Stimulated activated CD8-positive, alpha-beta memory T cell treated with anti-CD3 and anti-CD28 coated beads, Interleukin-7, amount 100 ng/mL, for 48 hours (primary cell): ENCODE measurements around the gene MDGA2.
"Not testable (repeated sequence)": the region's sequence is repeated elsewhere in the genome, so short reads cannot be mapped to it uniquely, and the experiment has no call there.

ENCODE experiments used
- DNase-seq, 2 donors: peaks; one replicate each; pipeline ENCODE4 v3.0.0-alpha.2; 2020; ENCODE audit warnings: low read depth in 1 of 2; ENCODE audit errors: extremely low read depth in 1 of 2

The MDGA2 gene

DNA sequence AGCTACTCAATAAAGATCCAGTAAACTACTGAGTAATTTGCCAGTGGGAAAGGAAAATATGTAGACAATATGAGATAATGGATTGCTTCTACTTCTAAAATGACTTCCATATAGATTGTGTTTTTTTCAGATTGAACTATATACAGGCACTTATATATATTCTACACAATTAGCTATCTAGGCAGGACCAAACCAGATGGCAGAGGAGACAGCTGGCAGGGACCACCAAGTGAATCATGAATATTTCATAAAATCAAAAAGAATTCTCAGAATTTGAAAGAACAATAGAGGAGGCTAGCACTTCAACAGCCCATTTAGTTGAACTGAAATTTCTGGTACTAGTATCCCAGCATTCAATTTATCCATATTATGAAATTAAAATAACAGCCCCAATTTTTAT is 685.8 kb downstream of the MDGA2 start:
- no peak for DNase-seq

DNA sequence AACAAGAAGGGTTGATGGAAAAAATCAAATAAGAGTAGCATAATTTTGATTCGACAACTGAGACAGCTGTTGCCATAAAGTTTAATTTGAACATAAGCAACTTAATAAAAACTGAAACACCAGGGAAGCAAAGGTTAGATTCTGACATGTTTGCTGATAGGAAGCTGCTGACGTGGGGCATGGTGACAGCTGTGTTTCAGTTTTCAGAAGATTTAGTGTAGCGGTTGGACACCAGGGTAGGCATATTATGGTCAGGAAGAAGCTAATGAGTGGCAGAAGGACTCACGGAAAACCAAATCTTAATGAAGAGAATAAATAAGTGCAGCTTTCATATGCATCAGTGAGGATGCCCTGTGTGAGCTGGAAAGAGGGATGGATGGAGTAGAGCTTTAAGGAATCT is 687.1 kb downstream of the MDGA2 start:
- DNase-seq = no peak

DNA sequence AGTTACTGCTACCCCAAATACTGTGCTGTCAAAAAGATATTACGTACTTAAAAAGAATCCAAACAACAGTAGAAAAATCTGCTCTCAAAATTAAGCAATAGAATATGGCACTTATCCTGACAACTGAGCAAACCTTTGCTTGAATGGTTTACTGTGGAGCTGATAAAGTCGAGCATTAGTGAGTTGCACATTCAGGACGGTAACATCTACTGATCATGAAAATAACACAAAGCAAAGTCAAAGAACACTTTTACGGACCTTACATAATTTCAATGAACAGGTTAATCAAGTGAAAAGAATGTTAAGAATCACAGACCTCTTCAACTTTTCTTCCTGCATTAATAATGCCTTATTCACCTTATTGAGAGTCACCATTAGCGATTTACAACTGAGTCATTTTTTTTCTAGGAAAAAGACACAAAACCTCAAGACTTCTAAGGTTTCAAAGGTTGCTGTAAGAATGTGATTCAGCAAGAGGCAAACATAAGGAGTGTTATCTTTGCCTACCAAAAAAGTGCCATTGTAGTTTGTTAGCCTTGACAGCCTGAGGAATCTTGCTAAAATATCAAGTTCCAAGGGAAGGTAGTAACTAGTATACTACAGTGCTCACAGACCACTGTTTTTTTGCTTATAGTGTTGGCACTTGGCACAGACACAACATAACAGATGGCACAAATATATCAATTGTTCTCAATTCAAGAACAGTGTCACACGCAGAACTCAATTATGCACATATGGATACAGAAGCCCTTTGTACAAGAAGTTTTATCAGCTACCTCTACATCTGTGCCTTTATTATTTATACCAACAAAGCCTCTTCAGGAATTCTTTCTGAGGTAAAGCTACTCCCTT is 689.6 kb downstream of the MDGA2 start:
- no peak for DNase-seq

DNA sequence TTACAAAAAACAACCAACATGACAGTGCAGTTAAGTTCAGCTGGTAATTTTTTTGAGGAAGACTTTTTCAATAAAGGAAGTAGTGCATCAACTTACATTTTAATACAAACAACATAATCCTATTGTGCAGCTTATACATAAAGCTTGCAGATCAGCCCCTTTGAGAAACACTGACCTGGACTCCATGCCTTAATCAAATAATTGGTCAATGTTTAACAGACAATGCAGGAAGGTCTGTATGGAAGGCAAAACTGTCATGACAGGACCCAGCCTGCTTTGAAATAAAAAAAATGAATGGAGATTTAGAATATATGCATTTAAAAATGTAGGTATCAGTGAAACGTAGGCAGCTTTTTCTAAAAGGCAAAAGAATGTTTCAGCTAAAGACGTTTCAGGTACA is 702.1 kb downstream of the MDGA2 start:
- no peak for DNase-seq

DNA sequence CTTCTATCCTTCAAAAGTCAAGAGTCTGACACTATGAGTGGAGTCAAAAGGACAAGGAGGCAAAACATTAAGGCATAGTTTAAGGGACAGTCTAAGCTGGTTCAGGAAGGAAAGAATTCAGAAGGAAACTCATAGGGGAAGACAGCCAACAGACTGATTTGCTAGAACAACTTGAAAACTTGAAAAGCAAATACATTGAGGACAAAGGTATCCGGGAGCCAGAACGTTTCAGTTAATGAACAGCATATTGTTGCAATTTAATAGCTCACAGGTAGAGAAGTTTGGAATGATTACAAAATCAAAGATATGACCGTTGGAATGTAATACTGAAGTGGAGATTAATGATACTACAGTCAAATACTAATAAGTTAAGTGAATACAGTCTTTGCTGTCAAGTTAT is 711.0 kb downstream of the MDGA2 start:
- DNase-seq = no peak

DNA sequence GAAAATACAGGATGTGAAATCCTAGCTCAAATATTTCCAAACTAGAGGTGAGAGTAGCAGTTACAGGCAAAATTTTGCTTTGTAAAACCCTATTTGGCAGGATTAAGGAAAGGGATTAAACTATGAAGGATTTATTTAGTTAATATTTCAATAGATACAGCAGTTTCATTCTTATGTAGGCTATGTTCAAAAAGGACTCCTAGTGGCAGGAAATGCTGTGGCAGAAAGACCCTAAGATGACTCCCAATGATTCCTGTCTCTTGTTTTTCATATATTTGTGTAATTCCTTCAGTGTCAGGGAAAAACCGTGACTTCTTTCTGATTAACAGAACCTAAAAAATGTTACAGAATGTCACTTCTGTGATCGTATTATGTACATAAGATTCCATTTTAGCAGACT is 724.3 kb downstream of the MDGA2 start:
- DNase-seq = no peak

DNA sequence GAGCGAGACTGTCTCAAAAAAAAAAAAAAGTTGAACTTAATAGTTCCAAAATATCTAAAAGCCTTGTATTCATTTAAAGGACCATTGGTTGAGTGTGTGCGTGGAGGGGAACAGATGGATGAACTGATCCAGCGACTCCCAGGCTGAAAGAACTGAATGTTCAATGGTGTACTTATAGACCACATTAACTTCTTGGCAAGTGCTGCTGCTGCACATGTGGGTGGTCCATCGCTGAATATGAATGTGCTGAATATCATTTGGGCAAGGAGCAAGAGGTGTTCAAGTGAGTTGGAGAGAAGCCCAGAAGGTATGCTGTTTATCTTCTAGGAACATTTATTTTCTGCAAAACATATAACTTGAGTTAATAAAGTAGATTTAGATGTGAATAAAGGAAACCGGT is 734.8 kb downstream of the MDGA2 start:
- DNase-seq = no peak

DNA sequence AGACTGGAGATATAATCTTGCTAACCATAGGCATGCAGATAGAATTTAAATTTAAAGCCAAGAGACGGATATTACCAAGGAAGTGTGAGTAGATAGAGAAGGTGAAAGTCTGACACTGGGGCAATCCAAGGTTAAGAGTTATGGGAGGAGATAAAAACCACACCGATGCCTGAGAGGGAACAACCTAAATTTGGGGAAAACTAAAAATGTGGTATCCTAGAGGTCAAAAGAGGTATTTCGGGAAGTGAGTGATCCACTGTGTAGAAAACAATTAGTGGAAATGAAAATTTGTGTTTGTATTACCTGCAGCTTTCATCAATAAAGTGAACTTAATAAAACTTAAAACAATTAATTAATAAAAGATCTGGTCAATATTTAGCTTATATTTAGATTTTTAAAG is 754.9 kb downstream of the MDGA2 start:
- no peak for DNase-seq

DNA sequence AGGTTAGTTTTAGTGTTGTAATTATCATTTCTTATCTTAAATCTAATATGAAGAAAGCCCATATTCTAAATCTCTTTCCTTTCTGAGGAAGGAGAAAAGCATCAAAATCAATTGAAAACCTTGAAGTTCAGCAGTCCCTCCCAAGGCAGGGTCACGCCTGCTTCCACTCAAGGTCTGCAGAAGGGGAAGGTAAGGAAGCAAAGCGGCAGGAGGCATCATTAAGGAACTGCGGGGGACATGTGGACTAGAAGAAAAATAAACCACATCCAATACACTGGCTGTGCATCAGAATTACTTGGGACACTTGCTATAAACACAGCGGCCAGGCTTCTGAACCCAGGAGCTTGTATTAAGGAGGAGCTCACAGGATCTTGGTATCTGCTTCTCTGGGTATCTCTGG is 759.9 kb downstream of the MDGA2 start:
- DNase-seq = not testable (repeated sequence)

DNA sequence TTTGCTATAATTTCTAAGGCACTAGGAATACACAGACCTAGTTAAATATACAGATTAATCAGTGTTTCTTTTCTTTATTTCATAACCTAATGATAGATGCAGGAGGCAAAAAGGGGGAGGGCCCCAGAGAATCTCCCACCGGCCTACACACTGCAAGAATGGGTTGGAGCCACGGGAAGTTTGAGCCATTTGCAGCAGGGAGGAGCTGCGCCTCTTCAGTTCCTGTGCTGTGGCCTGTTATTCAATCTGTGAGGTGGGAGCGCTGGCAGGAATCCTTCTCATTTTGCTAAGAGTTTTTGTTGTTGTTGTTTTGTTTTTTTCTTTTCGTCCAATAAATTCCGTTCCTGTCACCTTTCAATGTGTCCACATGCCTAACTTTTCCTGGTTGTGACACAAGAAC is 772.6 kb downstream of the MDGA2 start:
- no peak for DNase-seq

DNA sequence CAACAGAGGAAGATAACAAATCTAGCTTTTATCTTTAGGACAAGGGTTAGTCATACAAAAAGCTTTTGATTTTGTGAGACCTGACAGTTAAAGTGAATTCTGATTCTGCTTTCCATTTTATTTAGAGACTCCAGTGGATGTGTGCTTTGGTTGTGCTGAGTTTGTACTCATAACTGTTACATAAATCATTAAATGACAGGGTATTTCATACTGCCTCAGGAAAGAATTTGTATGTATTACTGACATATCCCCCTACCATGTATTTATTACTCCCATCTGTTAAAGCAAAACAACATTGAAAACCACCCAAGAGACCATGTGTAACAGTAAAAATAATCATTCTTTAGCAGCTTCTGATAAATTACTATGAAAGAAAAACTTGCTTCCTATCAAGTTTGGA is 780.9 kb downstream of the MDGA2 start:
- no peak for DNase-seq

DNA sequence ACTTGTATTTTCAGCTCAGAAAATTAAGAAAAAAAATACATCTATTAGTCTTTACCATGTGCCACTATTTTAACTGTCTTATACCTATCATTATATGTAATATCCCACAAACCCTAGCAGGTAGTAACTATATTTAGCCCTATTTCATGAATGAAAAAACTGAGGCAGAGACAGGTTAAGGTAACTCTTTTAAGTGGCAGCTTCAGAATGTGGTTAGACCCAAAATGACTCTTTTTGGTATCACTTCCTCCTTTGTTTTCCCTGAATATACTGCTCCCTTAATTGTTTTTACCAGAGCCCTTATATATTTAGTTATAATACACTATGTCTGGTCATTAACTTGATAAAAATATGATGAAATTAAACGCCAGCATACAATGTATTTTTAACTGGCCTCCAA is 788.3 kb downstream of the MDGA2 start:
- DNase-seq = no peak

DNA sequence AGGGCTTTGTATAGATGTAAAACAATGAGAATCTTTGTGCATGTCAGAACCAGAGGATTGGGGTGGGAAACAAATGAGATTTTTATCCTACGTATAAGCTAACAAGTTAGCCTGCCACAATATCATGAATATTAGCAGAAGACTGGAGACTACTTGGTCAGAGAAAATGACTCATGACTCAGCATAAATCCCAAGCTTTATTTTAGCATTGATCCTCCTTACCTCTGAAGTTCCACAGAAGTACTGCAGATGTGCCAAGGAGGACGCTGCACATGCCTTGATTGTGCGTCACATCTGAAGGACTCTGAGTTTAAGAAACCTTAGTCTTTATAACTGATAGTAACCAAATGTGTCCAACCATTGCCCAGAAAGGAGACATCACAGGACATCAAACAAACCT is 789.8 kb downstream of the MDGA2 start:
- DNase-seq = no peak

DNA sequence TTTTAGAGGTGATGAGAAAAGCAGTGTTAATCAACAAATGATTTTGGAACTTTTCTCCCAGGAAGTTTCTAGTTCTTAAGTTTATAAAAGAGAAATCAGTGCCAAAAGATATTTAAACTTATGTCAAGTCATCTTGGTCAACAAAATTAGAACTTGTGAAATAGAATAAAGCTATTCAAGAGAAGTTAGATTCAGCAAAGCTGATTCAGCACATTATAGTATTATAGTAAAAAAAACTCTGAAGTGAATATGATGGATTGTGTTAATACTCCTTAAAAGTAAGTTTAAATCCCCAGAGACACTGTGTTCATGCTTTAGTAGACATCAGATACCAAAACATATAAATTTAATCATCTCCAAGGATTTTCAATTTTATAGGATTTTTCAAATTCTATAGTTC is 813.7 kb downstream of the MDGA2 start:
- no peak for DNase-seq

DNA sequence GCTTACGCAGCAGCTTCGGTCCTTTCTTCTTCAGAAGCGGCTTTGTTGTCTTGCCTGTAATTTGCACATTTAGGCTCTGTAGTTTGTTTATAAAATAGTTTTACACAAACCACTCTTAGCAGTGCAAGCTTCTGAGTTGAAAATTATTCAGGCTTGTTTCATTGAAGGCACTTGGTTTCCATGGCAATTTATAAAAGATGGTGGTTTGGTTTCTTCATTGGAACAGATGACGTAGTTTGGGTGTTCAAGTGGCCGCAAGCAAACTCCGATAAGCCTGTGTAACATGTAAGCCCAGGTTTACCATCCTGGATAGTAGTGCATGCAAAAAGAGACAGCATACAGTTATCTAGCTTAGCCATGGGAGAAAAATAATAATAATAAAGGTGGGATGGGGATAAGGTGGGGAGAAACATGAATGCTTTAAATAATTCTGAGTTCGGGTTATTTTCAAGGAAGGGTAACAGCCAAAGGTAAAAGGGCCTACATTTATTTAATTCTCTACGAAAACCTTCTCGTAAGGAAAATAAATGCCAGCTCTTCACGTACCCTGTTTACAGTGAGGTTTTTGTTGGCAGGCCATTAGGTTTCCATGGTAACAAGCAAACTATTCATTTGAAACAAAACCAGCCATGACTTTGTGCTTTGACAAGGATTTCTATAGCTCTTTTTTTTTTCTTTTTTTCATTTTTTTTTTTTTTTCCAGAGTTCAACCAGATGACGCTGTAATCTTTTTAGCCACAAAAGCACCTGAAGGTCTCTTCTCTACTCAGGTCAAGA is 834.3 kb downstream of the MDGA2 start:
- no peak for DNase-seq

DNA sequence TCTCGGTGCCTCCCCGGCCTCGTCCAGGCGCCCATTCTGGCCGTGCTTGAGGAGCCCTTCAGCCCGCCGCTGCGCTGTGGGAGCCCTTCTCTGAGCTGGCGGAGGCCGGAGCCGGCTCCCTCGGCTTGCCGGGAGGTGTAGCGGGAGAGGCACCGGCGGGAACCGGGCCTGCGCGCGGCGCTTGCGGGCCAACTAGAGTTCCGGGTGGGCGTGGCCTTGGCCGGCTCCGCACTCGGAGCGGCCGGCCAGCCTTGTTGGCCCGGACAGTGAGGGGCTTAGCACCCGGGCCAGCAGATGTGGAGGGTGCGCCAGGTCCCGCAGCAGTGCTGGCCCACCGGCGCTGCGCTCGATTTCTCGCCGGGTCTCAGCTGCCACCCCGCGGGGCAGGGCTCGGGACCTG is 855.1 kb downstream of the MDGA2 start:
- no peak for DNase-seq

DNA sequence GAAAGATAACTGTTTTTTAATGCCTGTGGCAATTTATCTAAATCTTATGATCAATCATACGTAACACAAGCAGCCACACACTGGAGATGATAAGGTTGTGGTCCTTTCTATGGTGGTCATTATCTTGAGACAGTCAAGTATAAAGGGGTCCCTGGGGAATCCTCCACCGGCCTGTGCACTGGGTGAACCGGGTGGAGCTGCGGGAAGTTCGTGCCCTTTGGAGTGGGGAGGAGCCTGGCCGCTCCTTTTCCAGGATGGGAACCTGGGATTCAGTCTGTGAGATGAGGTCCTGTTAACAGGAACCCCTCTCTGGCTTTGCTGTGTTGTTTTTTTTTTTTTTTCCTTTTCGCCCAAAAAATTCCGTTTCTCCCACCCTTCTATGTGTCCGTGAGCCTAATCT is 856.3 kb downstream of the MDGA2 start:
- no peak for DNase-seq

DNA sequence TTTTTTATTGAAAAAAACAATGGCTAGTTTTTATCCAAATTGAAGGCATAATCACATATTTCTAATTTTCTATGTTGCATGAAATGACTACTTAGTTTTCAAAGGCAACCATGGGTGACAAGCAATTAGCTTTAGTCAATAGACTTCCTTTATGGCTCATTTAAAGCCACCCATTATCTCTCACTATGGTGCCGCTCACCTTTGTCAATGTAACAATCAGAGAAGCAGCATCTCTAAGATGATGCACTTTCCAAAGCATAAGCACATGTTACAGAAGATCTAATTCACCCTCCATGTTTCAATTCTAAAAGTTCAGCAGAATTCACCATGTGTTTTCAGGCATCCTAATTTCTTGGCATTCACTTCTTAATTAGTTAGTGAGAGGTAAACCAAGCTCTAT is 857.3 kb downstream of the MDGA2 start:
- DNase-seq = no peak

DNA sequence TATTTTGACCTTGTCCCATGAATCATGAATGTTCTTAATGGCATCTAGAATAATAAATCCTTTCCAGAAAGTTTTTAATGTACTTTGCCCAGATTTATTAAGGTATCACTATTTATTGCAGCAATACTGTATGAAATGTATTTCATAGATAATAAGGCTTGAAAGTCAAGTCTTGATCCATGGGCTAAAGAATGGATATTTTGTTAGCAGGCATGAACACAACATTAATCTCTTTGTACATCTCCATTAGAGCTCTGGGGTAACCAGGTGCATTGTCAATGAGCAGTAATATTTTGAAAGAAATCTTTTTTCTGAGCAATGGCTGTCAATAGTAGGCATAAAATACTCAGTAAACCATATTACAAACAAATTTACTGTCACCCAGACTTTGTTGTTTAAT is 882.3 kb downstream of the MDGA2 start:
- DNase-seq = no peak
